K562 (cell line): ENCODE results near the gene LRRC71. TPM values are rescaled to one million over a fixed set of nuclear protein-coding genes. Genes with fewer than 3 reads are reported as not detected.

Source experiments
- ATAC-seq: fragments of 200-7000 bp; cut with Tn5 transposase; 3 replicates; pipeline ENCODE4 v1.9.1; 2020; ENCODE audit warnings: moderate library complexity
- BruUV-seq: library from RNA; stranded (reverse); fragments of 400-500 nt; replicated peaks from 2 replicates; lab custom pipeline; 2021; lab: Mats Ljungman, UMichigan
- CTCF ChIA-PET: fragments of 300-600 bp; formaldehyde crosslinking; extraction: SDS; loops from one replicate; lab custom pipeline; 2021; ENCODE audit warnings: low intra/inter-chr PET ratio; lab: Yijun Ruan, JAX
- POLR2A ChIA-PET: fragments of 300-600, 350-650 bp; sonication (Branson Sonifier 250); formaldehyde crosslinking; extraction: SDS; loops from one replicate; lab custom pipeline; 2021; ENCODE audit warnings: antibody characterized with exemption, inconsistent platforms; lab: Yijun Ruan, JAX
- DNase-seq, 4 experiments: peaks; one replicate each; pipeline versions ENCODE4 v3.0.0 to v3.0.0-alpha.2; 2011 to 2018; ENCODE audit warnings: low spot score in 3 of 4, mixed read lengths in 3 of 4; ENCODE audit errors: extremely low read depth in 1 of 4
- FAIRE-seq: peaks from 2 replicates; lab custom pipeline; 2011; peaks lifted over from hg19 to GRCh38; lab: Jason Lieb, UNC
- H2AFZ ChIP-seq: 2 replicates; pipeline ENCODE4 v1.6.0; 2011; ENCODE audit warnings: low read depth, low read length, control low read depth, inconsistent platforms
- H3K27ac ChIP-seq: fragments of 200-600 bp; 3 replicates; pipeline ENCODE4 v1.8.0; 2011; ENCODE audit warnings: low read depth, mild to moderate bottlenecking, control low read depth, inconsistent platforms, low read length, moderate library complexity, mixed read lengths; ENCODE audit errors: extremely low read depth
- H3K27me3 ChIP-seq, 2 experiments: fragments of 300-600 bp in 1 of 2; 2 replicates in 1 of 2; 3 replicates in 1 of 2; pipeline versions ENCODE4 v1.6.0 to v1.8.0; 2011; ENCODE audit warnings: inconsistent platforms in 2 of 2, low read length in 2 of 2, mild to moderate bottlenecking in 1 of 2, mixed read lengths in 1 of 2, moderate library complexity in 1 of 2; ENCODE audit not compliant: control insufficient read depth in 2 of 2, insufficient read depth in 2 of 2
- H3K36me3 ChIP-seq: fragments of 300-600 bp; 3 replicates; pipeline ENCODE4 v1.8.0; 2011; ENCODE audit warnings: mild to moderate bottlenecking, low read length, inconsistent platforms; ENCODE audit not compliant: control insufficient read depth, insufficient read depth
- H3K4me1 ChIP-seq, 2 experiments: fragments of 200-600 bp in 1 of 2; replicated peaks in 1 of 2; 2 replicates in 1 of 2; 3 replicates in 1 of 2; pipeline versions ENCODE4 v1.5.1 to v1.8.0; 2011; ENCODE audit warnings: inconsistent platforms in 2 of 2, low read length in 2 of 2, mild to moderate bottlenecking in 1 of 2, mixed read lengths in 1 of 2, moderate library complexity in 1 of 2; ENCODE audit not compliant: control insufficient read depth in 2 of 2, insufficient read depth in 2 of 2
- H3K4me2 ChIP-seq: 2 replicates; pipeline ENCODE4 v1.6.1; 2011; ENCODE audit warnings: low read length, control low read depth, inconsistent platforms, mixed read lengths; ENCODE audit not compliant: insufficient read depth
- H3K4me3 ChIP-seq: fragments of 200-600 bp; sonication (generic), shearing (Covaris generic); 2 replicates; pipeline ENCODE4 v1.5.1; 2016; ENCODE audit warnings: control low read depth, inconsistent platforms
- H3K79me2 ChIP-seq: fragments of 200-600 bp; 3 replicates; pipeline ENCODE4 v1.8.0; 2011; ENCODE audit warnings: low read length, inconsistent platforms; ENCODE audit not compliant: control insufficient read depth, insufficient read depth
- H3K9ac ChIP-seq, 2 experiments: 2 replicates each; pipeline versions ENCODE4 v1.6.0 to v1.6.1; 2011; ENCODE audit warnings: low read depth in 2 of 2, low read length in 2 of 2, control low read depth in 1 of 2, inconsistent platforms in 1 of 2, mild to moderate bottlenecking in 1 of 2, mixed read lengths in 1 of 2; ENCODE audit not compliant: insufficient read depth in 1 of 2
- H3K9me1 ChIP-seq: one replicate; pipeline ENCODE4 v1.6.0; 2011; ENCODE audit warnings: inconsistent platforms, mild to moderate bottlenecking, low read length, moderate library complexity; ENCODE audit not compliant: control insufficient read depth, insufficient read depth
- H3K9me3 ChIP-seq: replicated peaks from 2 replicates; pipeline ENCODE4 v1.5.1; 2011; ENCODE audit warnings: low read depth, low read length, inconsistent platforms; ENCODE audit not compliant: control insufficient read depth, insufficient read depth
- H4K20me1 ChIP-seq: replicated peaks from 2 replicates; pipeline ENCODE4 v1.6.1; 2011; ENCODE audit warnings: low read length, inconsistent platforms, mixed read lengths; ENCODE audit not compliant: control insufficient read depth, insufficient read depth
- BHLHE40 ChIP-seq: IDR thresholded peaks from 2 replicates; pipeline ENCODE4 v1.6.1; 2011; ENCODE audit warnings: low read length, improper control_type of control experiment
- CHCHD3 ChIP-seq: fragments of 250-450 bp; sonication (Bioruptor Pico); IDR thresholded peaks from 2 replicates; pipeline ENCODE4 v2.1.2; 2022; ENCODE audit warnings: mild to moderate bottlenecking
- CREM ChIP-seq: IDR thresholded peaks from 2 replicates; pipeline ENCODE4 v1.6.1; 2014; ENCODE audit warnings: antibody characterized with exemption, low read depth
- KAT8 ChIP-seq: fragments of 450-650 bp; IDR thresholded peaks from 2 replicates; pipeline ENCODE4 v1.6.1; 2016; ENCODE audit warnings: low read depth, mild to moderate bottlenecking
- KDM5B ChIP-seq: fragments of 200-600 bp; sonication (generic); IDR thresholded peaks from 2 replicates; pipeline ENCODE4 v1.6.1; 2012; ENCODE audit warnings: low read depth, mild to moderate bottlenecking, moderate library complexity, low read length, control low read depth, inconsistent platforms; ENCODE audit not compliant: insufficient replicate concordance
- MAZ ChIP-seq, 2 experiments: fragments of 450-650 bp in 1 of 2; sonication (generic) in 1 of 2; formaldehyde crosslinking; IDR thresholded peaks in 1 of 2; conservative IDR thresholded peaks in 1 of 2; 2 replicates each; pipeline versions ENCODE4 v1.4.0 to v1.5.0; 2020; ENCODE audit warnings: mild to moderate bottlenecking in 1 of 2, missing genetic modification reagents in 1 of 2
- MTA2 ChIP-seq: fragments of 450-650 bp; IDR thresholded peaks from 2 replicates; pipeline ENCODE4 v1.6.1; 2016; ENCODE audit warnings: low read depth
- SMC3 ChIP-seq: conservative IDR thresholded peaks from 2 replicates; pipeline ENCODE4 v1.6.1; 2011; ENCODE audit warnings: low read depth, low read length, improper control_type of control experiment; ENCODE audit not compliant: insufficient read depth
- ZNF408 ChIP-seq: fragments of 250-450 bp; sonication (Bioruptor Pico); IDR thresholded peaks from 2 replicates; pipeline ENCODE4 v1.4.0; 2020; ENCODE audit warnings: low read depth, mild to moderate bottlenecking, moderate library complexity
- WGBS: fragments of 100-300 bp; shearing (Covaris generic); methylation state at CpG from one replicate; pipeline ENCODE4 v1.1.6; 2016; ENCODE audit warnings: low coverage, mixed read lengths; ENCODE audit not compliant: insufficient coverage; ENCODE audit errors: missing lambda C conversion rate; 5-methylcytosine and 5-hydroxymethylcytosine counted together
- in situ Hi-C: fragments of 300-500 bp; cut with MboI; formaldehyde crosslinking; loops from 4 replicates; pipeline ENCODE4 v1.15.0; 2018; ENCODE audit warnings: inconsistent platforms, mixed read lengths
- intact Hi-C: fragments of 100-400 bp; cut with micrococcal nuclease; formaldehyde crosslinking; loops from 2 replicates; pipeline ENCODE4 v1.14.2; 2022
- polyA plus RNA-seq, 8 experiments: library from polyadenylated mRNA; depleted of rRNA in 4 of 8; stranded (reverse) in 5 of 8; unstranded in 3 of 8; fragments of >200 nt; fragmentation: Nextera tagmentation in 2 of 8; fragmentation: Illumina TruSeq in 1 of 8; extraction: Ambion mirVana in 2 of 8; extraction: Trizol in 1 of 8; gene quantifications; 2 replicates each; pipeline versions ENCODE4 v1.2.1 to v1.2.3, GENCODE V29; 2011 to 2014; ENCODE audit warnings: inconsistent platforms in 1 of 8, missing spikeins in 1 of 8
- total RNA-seq, 7 experiments: library from RNA; depleted of rRNA in 6 of 7; stranded (reverse); fragments of >200 nt in 6 of 7; fragmentation: Illumina TruSeq in 2 of 7; extraction: Trizol in 2 of 7; gene quantifications; 2 replicates each; pipeline versions ENCODE4 v1.2.1 to v1.2.3, GENCODE V29; 2011 to 2021; ENCODE audit warnings: low replicate concordance in 1 of 7
- TF ChIP-seq, protein P1 (sequence below): fragments of 450-650 bp; IDR thresholded peaks from 2 replicates; pipeline ENCODE4 v1.6.1; 2018; ENCODE audit not compliant: partially characterized antibody
- TF ChIP-seq, protein P2 (sequence below): fragments of 200-400 bp; formaldehyde crosslinking; IDR thresholded peaks from 2 replicates; pipeline ENCODE4 v1.6.1; 2017; ENCODE audit warnings: mild to moderate bottlenecking, low read depth, low read length, moderate library complexity
- TF ChIP-seq, protein P3 (sequence below): sonication (generic); formaldehyde crosslinking; IDR thresholded peaks from 2 replicates; pipeline ENCODE4 v1.4.0; 2020; ENCODE audit warnings: mild to moderate bottlenecking, missing genetic modification reagents

The LRRC71 gene
- total and polyA plus RNA-seq, 9 of the 15 experiments (the other 6 are each of a cell fraction or from before 2014, with no cell fraction given), result 0.06 to 1.2 (median 0.51) TPM; not detected in 1

DNA sequence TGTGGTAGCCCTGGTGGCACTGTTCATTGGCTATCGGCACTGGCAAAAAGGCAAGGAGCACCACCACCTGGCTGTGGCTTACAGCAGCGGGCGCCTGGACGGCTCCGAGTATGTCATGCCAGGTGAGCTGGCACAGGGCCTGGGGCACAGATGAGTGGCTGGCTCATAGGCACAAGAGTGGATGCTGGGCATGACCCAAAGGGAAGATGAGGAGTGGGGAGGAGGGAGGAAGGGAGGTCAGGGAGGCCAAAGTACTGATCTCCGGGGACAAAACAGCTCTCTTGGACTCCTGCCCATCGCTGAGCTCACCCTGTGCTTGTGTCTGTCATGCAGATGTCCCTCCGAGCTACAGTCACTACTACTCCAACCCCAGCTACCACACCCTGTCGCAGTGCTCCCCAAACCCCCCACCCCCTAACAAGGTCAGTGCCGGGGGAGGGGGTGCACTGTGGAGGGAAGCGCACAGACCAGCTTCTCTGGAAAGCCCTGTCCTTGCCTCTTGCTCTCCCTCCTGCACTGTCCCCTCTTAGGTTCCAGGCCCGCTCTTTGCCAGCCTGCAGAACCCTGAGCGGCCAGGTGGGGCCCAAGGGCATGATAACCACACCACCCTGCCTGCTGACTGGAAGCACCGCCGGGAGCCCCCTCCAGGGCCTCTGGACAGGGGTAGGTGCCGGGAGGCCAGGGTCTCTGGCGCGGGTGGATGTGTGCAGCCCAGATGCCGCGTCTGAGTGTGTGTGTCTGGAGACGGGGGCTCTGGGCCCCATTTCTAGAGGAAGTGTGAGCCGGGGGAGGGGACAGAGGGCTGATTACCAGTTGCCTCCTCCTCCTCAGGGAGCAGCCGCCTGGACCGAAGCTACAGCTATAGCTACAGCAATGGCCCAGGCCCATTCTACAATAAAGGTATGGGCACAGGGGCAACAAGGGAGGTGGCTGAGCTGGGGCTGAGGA, 7.3 kb upstream of the LRRC71 start:
- Histone ChIP-seq H3K4me3 (peak overlapping the region; percentile 50), H3K27ac (peak overlapping the region; percentile 61), H3K79me2 (peaks cover 23% of the 10 kb centered on the region), H3K9ac (peak overlapping the region; percentile 80 to 88), H2AFZ (peak overlapping the region; percentile 82), H3K9me1 (no peaks in the 10 kb centered on the region), H3K36me3 (peaks cover 6% of the 10 kb centered on the region), H3K27me3 (no peaks in the 10 kb centered on the region), H3K4me2 (peak overlapping the region; percentile 93), H3K9me3 (peaks cover 3% of the 10 kb centered on the region; the same call in 1 of the 2 replicates), H4K20me1 (no peaks in the 10 kb centered on the region), H3K4me1 (peaks cover 42 to 55% of the 10 kb centered on the region in 2 experiments)
- in situ Hi-C loops (no loop called here), intact Hi-C loops (no loop called here)
- no TSS peak for BruUV-seq
- CTCF ChIA-PET, result no interaction called here
- POLR2A ChIA-PET, result interaction anchor here (0.5 to 2.0 kb wide), 6 partner anchors 9 to 298 kb away, joined by 3 to 7 read pairs (median 4); partner anchors contain the start of genes ISG20L2 and METTL25B
- peak; percentile 59 to 86 (median 70) for DNase-seq
- 12% methylated on average over 21 of the region's 24 CpGs for WGBS
- peak; percentile 70 for ATAC-seq
- FAIRE-seq, result peak; percentile 84
- TF ChIP-seq SMC3, result no peak
- TF ChIP-seq ZNF408 (CRISPR knock-in tag), result no peak
- 0 out of 4 replicates have a peak, but pooled peaks of 1 of the 2 experiments have one; percentile 69 for TF ChIP-seq MAZ (CRISPR knock-in tag; conservative IDR thresholded peaks at IDR 0.05 in 1 of 2, IDR thresholded peaks at IDR 0.05 in 1 of 2)
- TF ChIP-seq MTA2, result no peak
- TF ChIP-seq, protein P1, sequence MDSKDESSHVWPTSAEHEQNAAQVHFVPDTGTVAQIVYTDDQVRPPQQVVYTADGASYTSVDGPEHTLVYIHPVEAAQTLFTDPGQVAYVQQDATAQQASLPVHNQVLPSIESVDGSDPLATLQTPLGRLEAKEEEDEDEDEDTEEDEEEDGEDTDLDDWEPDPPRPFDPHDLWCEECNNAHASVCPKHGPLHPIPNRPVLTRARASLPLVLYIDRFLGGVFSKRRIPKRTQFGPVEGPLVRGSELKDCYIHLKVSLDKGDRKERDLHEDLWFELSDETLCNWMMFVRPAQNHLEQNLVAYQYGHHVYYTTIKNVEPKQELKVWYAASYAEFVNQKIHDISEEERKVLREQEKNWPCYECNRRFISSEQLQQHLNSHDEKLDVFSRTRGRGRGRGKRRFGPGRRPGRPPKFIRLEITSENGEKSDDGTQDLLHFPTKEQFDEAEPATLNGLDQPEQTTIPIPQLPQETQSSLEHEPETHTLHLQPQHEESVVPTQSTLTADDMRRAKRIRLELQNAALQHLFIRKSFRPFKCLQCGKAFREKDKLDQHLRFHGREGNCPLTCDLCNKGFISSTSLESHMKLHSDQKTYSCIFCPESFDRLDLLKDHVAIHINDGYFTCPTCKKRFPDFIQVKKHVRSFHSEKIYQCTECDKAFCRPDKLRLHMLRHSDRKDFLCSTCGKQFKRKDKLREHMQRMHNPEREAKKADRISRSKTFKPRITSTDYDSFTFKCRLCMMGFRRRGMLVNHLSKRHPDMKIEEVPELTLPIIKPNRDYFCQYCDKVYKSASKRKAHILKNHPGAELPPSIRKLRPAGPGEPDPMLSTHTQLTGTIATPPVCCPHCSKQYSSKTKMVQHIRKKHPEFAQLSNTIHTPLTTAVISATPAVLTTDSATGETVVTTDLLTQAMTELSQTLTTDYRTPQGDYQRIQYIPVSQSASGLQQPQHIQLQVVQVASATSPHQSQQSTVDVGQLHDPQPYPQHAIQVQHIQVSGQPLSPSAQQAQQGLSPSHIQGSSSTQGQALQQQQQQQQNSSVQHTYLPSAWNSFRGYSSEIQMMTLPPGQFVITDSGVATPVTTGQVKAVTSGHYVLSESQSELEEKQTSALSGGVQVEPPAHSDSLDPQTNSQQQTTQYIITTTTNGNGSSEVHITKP, result peak; percentile 12
- no peak for TF ChIP-seq KAT8
- TF ChIP-seq KDM5B, result peak; percentile 33
- TF ChIP-seq, protein P2, sequence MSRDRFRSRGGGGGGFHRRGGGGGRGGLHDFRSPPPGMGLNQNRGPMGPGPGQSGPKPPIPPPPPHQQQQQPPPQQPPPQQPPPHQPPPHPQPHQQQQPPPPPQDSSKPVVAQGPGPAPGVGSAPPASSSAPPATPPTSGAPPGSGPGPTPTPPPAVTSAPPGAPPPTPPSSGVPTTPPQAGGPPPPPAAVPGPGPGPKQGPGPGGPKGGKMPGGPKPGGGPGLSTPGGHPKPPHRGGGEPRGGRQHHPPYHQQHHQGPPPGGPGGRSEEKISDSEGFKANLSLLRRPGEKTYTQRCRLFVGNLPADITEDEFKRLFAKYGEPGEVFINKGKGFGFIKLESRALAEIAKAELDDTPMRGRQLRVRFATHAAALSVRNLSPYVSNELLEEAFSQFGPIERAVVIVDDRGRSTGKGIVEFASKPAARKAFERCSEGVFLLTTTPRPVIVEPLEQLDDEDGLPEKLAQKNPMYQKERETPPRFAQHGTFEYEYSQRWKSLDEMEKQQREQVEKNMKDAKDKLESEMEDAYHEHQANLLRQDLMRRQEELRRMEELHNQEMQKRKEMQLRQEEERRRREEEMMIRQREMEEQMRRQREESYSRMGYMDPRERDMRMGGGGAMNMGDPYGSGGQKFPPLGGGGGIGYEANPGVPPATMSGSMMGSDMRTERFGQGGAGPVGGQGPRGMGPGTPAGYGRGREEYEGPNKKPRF, result no peak
- TF ChIP-seq BHLHE40, result no peak
- no peak for TF ChIP-seq CHCHD3
- TF ChIP-seq, protein P3, sequence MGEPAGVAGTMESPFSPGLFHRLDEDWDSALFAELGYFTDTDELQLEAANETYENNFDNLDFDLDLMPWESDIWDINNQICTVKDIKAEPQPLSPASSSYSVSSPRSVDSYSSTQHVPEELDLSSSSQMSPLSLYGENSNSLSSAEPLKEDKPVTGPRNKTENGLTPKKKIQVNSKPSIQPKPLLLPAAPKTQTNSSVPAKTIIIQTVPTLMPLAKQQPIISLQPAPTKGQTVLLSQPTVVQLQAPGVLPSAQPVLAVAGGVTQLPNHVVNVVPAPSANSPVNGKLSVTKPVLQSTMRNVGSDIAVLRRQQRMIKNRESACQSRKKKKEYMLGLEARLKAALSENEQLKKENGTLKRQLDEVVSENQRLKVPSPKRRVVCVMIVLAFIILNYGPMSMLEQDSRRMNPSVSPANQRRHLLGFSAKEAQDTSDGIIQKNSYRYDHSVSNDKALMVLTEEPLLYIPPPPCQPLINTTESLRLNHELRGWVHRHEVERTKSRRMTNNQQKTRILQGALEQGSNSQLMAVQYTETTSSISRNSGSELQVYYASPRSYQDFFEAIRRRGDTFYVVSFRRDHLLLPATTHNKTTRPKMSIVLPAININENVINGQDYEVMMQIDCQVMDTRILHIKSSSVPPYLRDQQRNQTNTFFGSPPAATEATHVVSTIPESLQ (CRISPR knock-in tag), result no peak
- TF ChIP-seq CREM, result 0 out of 2 replicates have a peak, but pooled peaks have one; percentile 5
